ENCODE data around the gene MEDAG.

MEDAG gene

GRCh38 chr13:30872685-30873461, 33.2 kb upstream of the MEDAG start:
- Histone ChIP-seq H3K27ac (ENCODE audit: low read length) (peak overlapping the region; percentile 18), H3K9me3 (ENCODE audit: control insufficient read depth in 2 of 2, low read length in 2 of 2) (no peaks in the 10 kb centered on the region), H3K36me3 (ENCODE audit: control insufficient read depth in 2 of 2, insufficient read depth in 2 of 2, low read length in 2 of 2) (no peaks in the 10 kb centered on the region), H3K9ac (ENCODE audit: low read length in 2 of 2) (no peak overlapping the region), H3K4me1 (ENCODE audit: control insufficient read depth, insufficient read depth, low read length) (peaks cover 28% of the 10 kb centered on the region), H3K4me3 (ENCODE audit: low read length in 2 of 2) (no peak overlapping the region), H3K27me3 (ENCODE audit: control insufficient read depth in 1 of 2, insufficient read depth in 2 of 2, low read length in 2 of 2) (no peaks in the 10 kb centered on the region)

- Histone ChIP-seq H3K27me3 (ENCODE audit: control insufficient read depth in 1 of 2, insufficient read depth in 2 of 2, low read length in 2 of 2) (no peaks in the 10 kb centered on the region), H3K36me3 (ENCODE audit: control insufficient read depth in 2 of 2, insufficient read depth in 2 of 2, low read length in 2 of 2) (no peaks in the 10 kb centered on the region), H3K9ac (ENCODE audit: low read length in 2 of 2) (no peak overlapping the region), H3K27ac (ENCODE audit: low read length) (no peak overlapping the region), H3K9me3 (ENCODE audit: control insufficient read depth in 2 of 2, low read length in 2 of 2) (no peaks in the 10 kb centered on the region), H3K4me3 (ENCODE audit: low read length in 2 of 2) (no peak overlapping the region), H3K4me1 (ENCODE audit: control insufficient read depth, insufficient read depth, low read length) (peaks cover 28% of the 10 kb centered on the region)
These were observed 32.6 kb upstream of the MEDAG start for GRCh38 chr13:30873499-30873898.

- no peak overlapping the region for H3K9ac ChIP-seq (ENCODE audit: low read length in 2 of 2)
- H3K4me1 ChIP-seq (ENCODE audit: control insufficient read depth, insufficient read depth, low read length): peaks cover 26% of the 10 kb centered on the region
- no peak overlapping the region for H3K27ac ChIP-seq (ENCODE audit: low read length)
These were observed 32.0 kb upstream of the MEDAG start for GRCh38 chr13:30874111-30874510.

DNA sequence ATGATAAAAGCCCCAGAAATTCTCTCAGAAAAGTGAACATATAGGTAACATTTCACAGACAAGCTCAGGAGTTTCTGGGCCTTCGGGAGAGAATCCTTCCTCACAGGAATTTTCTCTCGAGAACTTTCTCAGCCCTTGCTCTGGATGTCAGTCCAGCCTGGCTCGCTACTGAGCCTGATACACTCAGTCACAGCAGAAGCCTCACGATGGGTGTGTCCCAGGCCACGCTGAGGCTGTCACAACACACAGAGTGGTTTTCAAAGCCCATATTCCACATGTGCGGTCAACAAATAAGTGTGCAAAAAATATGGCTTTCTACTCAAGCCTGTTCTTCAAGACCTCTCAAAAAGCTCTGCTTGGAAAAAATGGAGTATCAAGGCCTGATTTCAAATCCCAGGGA, 31.5 kb upstream of the MEDAG start:
- Histone ChIP-seq H3K27me3 (ENCODE audit: control insufficient read depth in 1 of 2, insufficient read depth in 2 of 2, low read length in 2 of 2) (no peaks in the 10 kb centered on the region), H3K4me3 (ENCODE audit: low read length in 2 of 2) (no peak overlapping the region), H3K4me1 (ENCODE audit: control insufficient read depth, insufficient read depth, low read length) (peaks cover 21% of the 10 kb centered on the region), H3K9ac (ENCODE audit: low read length in 2 of 2) (no peak overlapping the region), H3K9me3 (ENCODE audit: control insufficient read depth in 2 of 2, low read length in 2 of 2) (no peaks in the 10 kb centered on the region), H3K36me3 (ENCODE audit: control insufficient read depth in 2 of 2, insufficient read depth in 2 of 2, low read length in 2 of 2) (no peaks in the 10 kb centered on the region), H3K27ac (ENCODE audit: low read length) (no peak overlapping the region)

More at GRCh38 chr13:30874111-30874510, 32.0 kb upstream of the MEDAG start:
- H3K36me3 ChIP-seq (ENCODE audit: control insufficient read depth in 2 of 2, insufficient read depth in 2 of 2, low read length in 2 of 2): no peaks in the 10 kb centered on the region
- no peak overlapping the region for H3K4me3 ChIP-seq (ENCODE audit: low read length in 2 of 2)
- no peaks in the 10 kb centered on the region for H3K27me3 ChIP-seq (ENCODE audit: control insufficient read depth in 1 of 2, insufficient read depth in 2 of 2, low read length in 2 of 2)
- H3K9me3 ChIP-seq (ENCODE audit: control insufficient read depth in 2 of 2, low read length in 2 of 2): no peaks in the 10 kb centered on the region

DNA sequence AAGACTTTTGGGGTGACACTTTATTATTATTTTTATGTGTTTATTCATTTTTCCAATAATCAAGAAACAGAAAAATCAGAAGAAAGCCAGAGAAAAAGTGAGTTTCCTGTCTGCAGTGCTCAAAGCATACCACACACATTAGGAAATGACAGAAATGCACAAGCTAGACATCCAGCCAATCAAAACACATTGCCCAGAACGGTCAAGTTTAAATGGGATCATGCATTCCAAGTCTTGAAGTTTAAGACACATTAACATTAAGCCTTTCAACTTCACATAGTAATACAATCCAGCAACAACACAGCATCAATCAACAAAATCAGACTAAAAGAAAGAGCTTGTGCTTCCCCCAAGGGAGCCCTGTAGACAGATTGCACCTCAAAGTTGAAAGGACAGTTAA, 28.7 kb upstream of the MEDAG start:
- no peaks in the 10 kb centered on the region for H3K27me3 ChIP-seq (ENCODE audit: control insufficient read depth in 1 of 2, insufficient read depth in 2 of 2, low read length in 2 of 2)
- H3K4me1 ChIP-seq (ENCODE audit: control insufficient read depth, insufficient read depth, low read length): peaks cover 30% of the 10 kb centered on the region
- no peak overlapping the region for H3K9ac ChIP-seq (ENCODE audit: low read length in 2 of 2)
- no peaks in the 10 kb centered on the region for H3K36me3 ChIP-seq (ENCODE audit: control insufficient read depth in 2 of 2, insufficient read depth in 2 of 2, low read length in 2 of 2)
- no peaks in the 10 kb centered on the region for H3K9me3 ChIP-seq (ENCODE audit: control insufficient read depth in 2 of 2, low read length in 2 of 2)
- no peak overlapping the region for H3K4me3 ChIP-seq (ENCODE audit: low read length in 2 of 2)
- no peak overlapping the region for H3K27ac ChIP-seq (ENCODE audit: low read length)

GRCh38 chr13:30880151-30880855, 25.8 kb upstream of the MEDAG start:
- Histone ChIP-seq H3K4me1 (ENCODE audit: control insufficient read depth, insufficient read depth, low read length) (peaks cover 22% of the 10 kb centered on the region), H3K9me3 (ENCODE audit: control insufficient read depth in 2 of 2, low read length in 2 of 2) (no peaks in the 10 kb centered on the region), H3K27me3 (ENCODE audit: control insufficient read depth in 1 of 2, insufficient read depth in 2 of 2, low read length in 2 of 2) (no peaks in the 10 kb centered on the region), H3K36me3 (ENCODE audit: control insufficient read depth in 2 of 2, insufficient read depth in 2 of 2, low read length in 2 of 2) (no peaks in the 10 kb centered on the region), H3K9ac (ENCODE audit: low read length in 2 of 2) (no peak overlapping the region), H3K4me3 (ENCODE audit: low read length in 2 of 2) (no peak overlapping the region), H3K27ac (ENCODE audit: low read length) (peak overlapping the region; percentile 58)

GRCh38 chr13:30880856-30881155, 25.3 kb upstream of the MEDAG start:
- H3K9me3 ChIP-seq (ENCODE audit: control insufficient read depth in 2 of 2, low read length in 2 of 2): no peaks in the 10 kb centered on the region
- H3K9ac ChIP-seq (ENCODE audit: low read length in 2 of 2): no peak overlapping the region
- peak overlapping the region; percentile 58 for H3K27ac ChIP-seq (ENCODE audit: low read length)
- H3K4me3 ChIP-seq (ENCODE audit: low read length in 2 of 2): no peak overlapping the region
- no peaks in the 10 kb centered on the region for H3K27me3 ChIP-seq (ENCODE audit: control insufficient read depth in 1 of 2, insufficient read depth in 2 of 2, low read length in 2 of 2)
- no peaks in the 10 kb centered on the region for H3K36me3 ChIP-seq (ENCODE audit: control insufficient read depth in 2 of 2, insufficient read depth in 2 of 2, low read length in 2 of 2)
- H3K4me1 ChIP-seq (ENCODE audit: control insufficient read depth, insufficient read depth, low read length): peaks cover 22% of the 10 kb centered on the region

DNA sequence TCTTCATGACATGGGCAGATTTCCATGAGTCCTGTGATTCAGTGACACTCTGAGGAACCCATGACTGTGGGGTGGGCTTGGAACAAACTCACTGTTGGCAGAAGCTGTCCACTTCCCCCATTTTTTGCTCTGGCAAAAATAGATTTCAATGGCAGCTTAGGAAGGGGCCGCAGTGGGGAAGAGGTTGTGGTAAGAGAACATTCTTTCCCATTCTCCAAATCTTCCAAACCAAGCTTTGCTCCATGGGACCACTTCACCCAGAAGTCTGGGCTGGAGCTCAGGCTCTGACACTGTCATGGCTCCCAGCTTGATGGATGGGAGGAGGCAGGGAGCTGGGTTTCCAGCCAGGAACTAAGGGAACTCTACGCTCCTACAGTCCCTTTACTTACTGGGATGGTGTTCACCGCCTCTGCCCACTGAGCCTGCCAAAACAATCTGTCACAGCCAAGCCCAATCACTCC, 24.9 kb upstream of the MEDAG start:
- Histone ChIP-seq H3K9me3 (ENCODE audit: control insufficient read depth in 2 of 2, low read length in 2 of 2) (no peaks in the 10 kb centered on the region), H3K27ac (ENCODE audit: low read length) (peak overlapping the region; percentile 58), H3K27me3 (ENCODE audit: control insufficient read depth in 1 of 2, insufficient read depth in 2 of 2, low read length in 2 of 2) (no peaks in the 10 kb centered on the region), H3K4me1 (ENCODE audit: control insufficient read depth, insufficient read depth, low read length) (peaks cover 22% of the 10 kb centered on the region), H3K4me3 (ENCODE audit: low read length in 2 of 2) (no peak overlapping the region), H3K36me3 (ENCODE audit: control insufficient read depth in 2 of 2, insufficient read depth in 2 of 2, low read length in 2 of 2) (no peaks in the 10 kb centered on the region), H3K9ac (ENCODE audit: low read length in 2 of 2) (no peak overlapping the region)

DNA sequence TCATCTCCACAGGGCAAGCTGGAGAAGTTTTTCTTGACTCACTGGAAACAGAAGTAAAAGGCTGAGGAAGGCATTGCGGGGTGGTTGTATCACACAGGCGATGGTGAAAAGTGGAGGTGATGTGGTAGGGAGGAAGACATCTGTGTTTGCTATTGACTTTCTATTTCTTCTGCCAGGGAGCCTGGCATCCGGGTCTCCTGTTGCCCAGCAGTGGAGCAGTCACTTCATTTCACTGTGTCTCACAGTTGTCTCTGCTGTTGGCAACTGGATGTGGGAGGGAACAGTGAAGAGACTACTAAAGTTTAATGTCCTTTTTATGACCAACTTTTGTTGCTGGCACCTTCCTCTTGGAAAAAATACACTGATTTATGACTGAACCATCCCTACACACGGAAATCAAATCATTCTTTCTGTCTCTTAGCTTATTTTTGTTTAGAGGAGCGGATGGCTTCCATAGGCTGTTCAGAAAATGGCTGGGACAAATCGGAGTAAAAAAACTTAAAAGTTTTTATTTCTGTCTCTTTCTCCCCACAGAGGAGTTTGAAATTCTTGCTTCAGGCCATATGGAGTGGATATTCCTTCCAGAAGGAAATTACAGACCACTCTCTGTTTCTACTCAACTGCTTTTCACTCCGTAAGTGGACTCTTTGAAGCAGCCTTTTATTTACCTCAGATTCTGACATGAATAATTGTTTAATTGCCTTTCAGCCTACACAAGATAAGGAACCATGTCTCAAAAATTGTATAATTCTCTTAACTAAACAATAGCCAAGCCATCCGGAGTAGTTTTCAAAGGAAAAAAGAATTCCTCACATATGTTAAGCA, 23.8 kb upstream of the MEDAG start:
- H3K9me3 ChIP-seq (ENCODE audit: control insufficient read depth in 2 of 2, low read length in 2 of 2): no peaks in the 10 kb centered on the region
- no peaks in the 10 kb centered on the region for H3K36me3 ChIP-seq (ENCODE audit: control insufficient read depth in 2 of 2, insufficient read depth in 2 of 2, low read length in 2 of 2)
- H3K27ac ChIP-seq (ENCODE audit: low read length): no peak overlapping the region
- no peaks in the 10 kb centered on the region for H3K27me3 ChIP-seq (ENCODE audit: control insufficient read depth in 1 of 2, insufficient read depth in 2 of 2, low read length in 2 of 2)
- no peak overlapping the region for H3K9ac ChIP-seq (ENCODE audit: low read length in 2 of 2)
- peak overlapping the region in 1 of 2 donors; percentile 3 for H3K4me3 ChIP-seq (ENCODE audit: low read length in 2 of 2)
- H3K4me1 ChIP-seq (ENCODE audit: control insufficient read depth, insufficient read depth, low read length): peaks cover 22% of the 10 kb centered on the region

DNA sequence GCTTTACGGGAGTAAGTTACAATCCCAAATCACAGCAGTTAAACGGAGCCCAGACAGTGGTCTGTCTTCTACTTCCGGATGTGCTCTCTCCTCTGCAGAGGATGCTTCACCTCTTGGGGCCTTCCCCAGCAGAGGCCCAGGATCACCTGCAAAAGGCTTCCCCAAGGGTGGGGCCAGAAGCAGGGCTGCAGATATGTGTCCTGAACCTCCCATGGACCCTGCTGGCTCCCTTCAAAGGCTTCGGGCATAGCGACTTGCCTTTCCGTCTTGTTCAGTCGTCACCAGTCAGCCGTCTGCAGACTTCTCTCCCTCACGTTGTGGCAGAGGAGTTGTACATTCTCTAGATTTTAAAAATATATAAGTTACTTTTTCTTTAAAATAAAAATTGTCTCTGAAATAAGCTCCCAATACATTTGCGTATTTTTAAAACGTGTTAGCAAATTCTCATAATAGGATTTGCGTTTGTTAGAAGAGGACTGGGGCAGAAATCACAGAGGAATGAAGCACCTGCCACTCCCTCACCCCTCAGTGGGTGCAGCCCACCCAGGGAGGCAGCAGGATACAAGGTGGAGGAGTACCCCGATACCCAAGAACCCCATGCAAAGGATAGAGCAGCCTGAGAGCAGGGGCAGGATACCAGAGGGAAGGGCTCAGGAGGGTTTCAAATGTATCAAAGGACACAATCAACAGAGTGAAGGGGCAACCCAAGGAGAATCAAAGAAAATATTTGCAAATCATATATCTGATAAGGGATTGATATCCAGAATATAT, 22.9 kb upstream of the MEDAG start:
- H3K4me1 ChIP-seq (ENCODE audit: control insufficient read depth, insufficient read depth, low read length): peaks cover 22% of the 10 kb centered on the region
- no peak overlapping the region for H3K9ac ChIP-seq (ENCODE audit: low read length in 2 of 2)
- H3K9me3 ChIP-seq (ENCODE audit: control insufficient read depth in 2 of 2, low read length in 2 of 2): no peaks in the 10 kb centered on the region
- H3K27ac ChIP-seq (ENCODE audit: low read length): no peak overlapping the region
- no peaks in the 10 kb centered on the region for H3K36me3 ChIP-seq (ENCODE audit: control insufficient read depth in 2 of 2, insufficient read depth in 2 of 2, low read length in 2 of 2)
- H3K4me3 ChIP-seq (ENCODE audit: low read length in 2 of 2): no peak overlapping the region
- H3K27me3 ChIP-seq (ENCODE audit: control insufficient read depth in 1 of 2, insufficient read depth in 2 of 2, low read length in 2 of 2): no peaks in the 10 kb centered on the region

All from stomach smooth muscle (tissue), 2 donors.